T-helper 17 cell (primary cell): ENCODE measurements around the gene DDX27. TPM values are rescaled to one million over a fixed set of nuclear protein-coding genes. Genes with fewer than 3 reads are reported as not detected.
A peak's percentile ranks its signal among the peaks of the same experiment; 100 is the strongest.
"Not testable (repeated sequence)": the region's sequence is repeated elsewhere in the genome, so short reads cannot be mapped to it uniquely, and the experiment has no call there.

Experiments used
- ATAC-seq: fragments of 150-1000 bp; cut with Tn5 transposase; 2 replicates; pipeline ENCODE4 v1.10.0; 2021; ENCODE audit warnings: mild to moderate bottlenecking, moderate library complexity
- DNase-seq, 3 donors: peaks; one replicate each; pipeline versions ENCODE4 v3.0.0 to v3.0.0-alpha.2; 2020 to 2021
- H3K9me3 ChIP-seq: one replicate; pipeline ENCODE4 v1.7.0; 2013; ENCODE audit warnings: low read length, mild to moderate bottlenecking; ENCODE audit not compliant: control insufficient read depth, poor library complexity, severe bottlenecking
- H3K27ac Mint-ChIP-seq: one replicate; pipeline ENCODE4 v1.8.0; 2022; ENCODE audit warnings: mild to moderate bottlenecking, moderate library complexity, mixed read lengths
- H3K27me3 Mint-ChIP-seq: one replicate; pipeline ENCODE4 v1.8.0; 2022; ENCODE audit warnings: mixed read lengths
- H3K36me3 Mint-ChIP-seq: one replicate; pipeline ENCODE4 v1.8.0; 2022; ENCODE audit warnings: low read depth, mixed read lengths
- H3K4me1 Mint-ChIP-seq: one replicate; pipeline ENCODE4 v1.8.0; 2022; ENCODE audit warnings: mild to moderate bottlenecking, mixed read lengths
- H3K4me3 Mint-ChIP-seq: one replicate; pipeline ENCODE4 v1.8.0; 2022; ENCODE audit warnings: mild to moderate bottlenecking, moderate library complexity, mixed read lengths
- total RNA-seq, 4 donors: library from RNA in 2 of 4; stranded (reverse) in 2 of 4; gene quantifications; one replicate each; pipeline ENCODE4 v1.2.3 and lab custom pipeline; 2022 to 2026

DDX27 gene, protein sequence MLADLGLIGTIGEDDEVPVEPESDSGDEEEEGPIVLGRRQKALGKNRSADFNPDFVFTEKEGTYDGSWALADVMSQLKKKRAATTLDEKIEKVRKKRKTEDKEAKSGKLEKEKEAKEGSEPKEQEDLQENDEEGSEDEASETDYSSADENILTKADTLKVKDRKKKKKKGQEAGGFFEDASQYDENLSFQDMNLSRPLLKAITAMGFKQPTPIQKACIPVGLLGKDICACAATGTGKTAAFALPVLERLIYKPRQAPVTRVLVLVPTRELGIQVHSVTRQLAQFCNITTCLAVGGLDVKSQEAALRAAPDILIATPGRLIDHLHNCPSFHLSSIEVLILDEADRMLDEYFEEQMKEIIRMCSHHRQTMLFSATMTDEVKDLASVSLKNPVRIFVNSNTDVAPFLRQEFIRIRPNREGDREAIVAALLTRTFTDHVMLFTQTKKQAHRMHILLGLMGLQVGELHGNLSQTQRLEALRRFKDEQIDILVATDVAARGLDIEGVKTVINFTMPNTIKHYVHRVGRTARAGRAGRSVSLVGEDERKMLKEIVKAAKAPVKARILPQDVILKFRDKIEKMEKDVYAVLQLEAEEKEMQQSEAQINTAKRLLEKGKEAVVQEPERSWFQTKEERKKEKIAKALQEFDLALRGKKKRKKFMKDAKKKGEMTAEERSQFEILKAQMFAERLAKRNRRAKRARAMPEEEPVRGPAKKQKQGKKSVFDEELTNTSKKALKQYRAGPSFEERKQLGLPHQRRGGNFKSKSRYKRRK
- total RNA-seq (10 to 100 TPM; 84.1 to 87.5 TPM), total RNA-seq (lab: John Stamatoyannopoulos, UW) (137 to 158 reads per million in 2 donors)

DNA sequence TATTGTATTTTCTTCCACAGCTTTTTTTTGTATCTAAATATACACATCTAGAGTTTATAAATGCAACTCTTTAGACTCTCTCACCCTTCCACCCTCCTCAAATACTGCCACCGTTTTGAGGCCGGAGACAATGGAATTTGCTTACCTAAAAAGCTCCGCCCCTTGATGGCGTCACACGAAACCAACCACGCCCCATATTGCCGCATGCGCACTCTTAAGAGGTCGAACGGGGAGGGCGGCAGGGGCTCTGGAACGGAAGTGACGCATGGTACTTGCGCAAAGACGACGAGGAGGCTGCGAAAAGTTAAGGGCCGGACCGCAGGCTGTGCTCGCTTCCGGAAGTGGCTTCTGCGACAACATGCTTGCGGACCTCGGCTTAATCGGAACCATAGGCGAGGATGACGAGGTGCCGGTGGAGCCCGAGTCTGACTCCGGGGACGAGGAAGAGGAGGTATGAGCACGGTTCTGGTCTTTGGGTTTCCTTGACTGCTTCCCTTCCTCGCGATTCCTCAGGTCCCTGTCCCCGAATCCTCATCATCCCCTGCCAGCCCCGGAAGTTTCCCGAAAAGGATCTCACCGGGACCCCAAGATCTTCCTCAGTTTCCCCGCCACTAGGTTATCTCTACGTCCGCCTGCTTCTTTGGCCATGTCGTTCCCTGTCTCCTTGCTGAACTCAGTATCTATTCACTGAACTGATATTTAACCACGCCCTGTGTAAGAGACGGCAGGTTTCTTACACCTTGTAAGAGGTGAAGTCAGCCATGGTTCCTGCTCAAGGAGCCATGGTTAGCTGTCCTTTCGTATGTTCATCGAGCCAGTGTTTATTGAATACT lies at the start of gene DDX27:
Gene DDX27, plus strand, starts transcription at position 326 of the 833 bp plus-strand sequence. Its CDS starts 33 bp downstream, at position 359.
- DNase-seq = peak; percentile 86 to 94 (median 92)
- peaks cover 6% of the 10 kb centered on the region for H3K36me3 Mint-ChIP-seq
- peak; percentile 90 for ATAC-seq

DNA sequence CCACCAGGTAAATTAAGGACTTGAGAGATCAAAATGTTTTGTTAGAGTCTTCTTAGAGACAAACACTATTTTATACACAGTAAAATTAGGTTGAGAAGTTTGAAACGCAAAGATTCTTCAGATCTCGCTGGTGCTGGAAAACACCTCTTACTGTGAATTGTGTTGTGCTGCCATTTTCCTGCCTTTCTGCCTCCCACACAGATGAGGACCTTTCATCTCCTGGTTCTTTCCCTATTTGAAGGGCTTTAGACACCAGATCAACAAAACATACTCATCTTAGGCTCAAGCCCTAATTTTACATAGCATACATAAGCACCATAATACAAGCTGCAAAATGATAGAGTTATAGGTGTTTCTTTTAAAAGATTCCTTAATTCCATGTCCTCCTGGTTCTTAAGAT lies 49.7 kb upstream of the DDX27 start:
- Mint-ChIP-seq H3K36me3 (peaks cover 3% of the 10 kb centered on the region), H3K27ac (peak overlapping the region; percentile 89), H3K27me3 (no peaks in the 10 kb centered on the region), H3K4me1 (peaks cover 42% of the 10 kb centered on the region), H3K4me3 (no peak overlapping the region)
- H3K9me3 ChIP-seq = no peaks in the 10 kb centered on the region
- DNase-seq = no peak
- peak; percentile 35 for ATAC-seq

More for the DNA sequence above, at the start of gene DDX27:
- Mint-ChIP-seq H3K4me1 (peaks cover 22% of the 10 kb centered on the region), H3K27me3 (no peaks in the 10 kb centered on the region), H3K4me3 (peak within 1 kb of the TSS; percentile 98), H3K27ac (peak within 1 kb of the TSS; percentile 99)
- H3K9me3 ChIP-seq = no peaks in the 10 kb centered on the region

DNA sequence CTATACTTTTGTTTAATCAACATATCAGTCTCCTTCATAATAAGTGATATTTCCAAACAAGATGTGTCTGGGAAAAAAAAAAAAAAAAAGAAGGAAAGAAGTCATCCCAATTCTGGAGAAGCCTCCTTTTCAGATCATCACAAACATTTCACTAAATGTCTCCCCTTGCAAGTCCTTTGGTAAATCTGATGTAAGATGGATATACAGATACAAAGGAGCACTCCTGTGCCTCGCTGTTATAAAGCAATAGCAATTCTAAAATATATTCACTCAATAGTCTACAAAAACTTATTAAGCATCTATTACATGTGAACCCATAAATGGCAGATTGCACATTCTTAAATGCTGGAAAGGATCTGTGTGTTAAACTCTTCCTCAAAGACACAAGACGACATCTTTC lies 48.5 kb upstream of the DDX27 start:
- no peaks in the 10 kb centered on the region for H3K9me3 ChIP-seq
- no peaks in the 10 kb centered on the region for H3K27me3 Mint-ChIP-seq
- ATAC-seq (no peak), DNase-seq (no peak)
- peaks cover 40% of the 10 kb centered on the region for H3K4me1 Mint-ChIP-seq
- H3K36me3 Mint-ChIP-seq = peaks cover 2% of the 10 kb centered on the region
- peak overlapping the region; percentile 89 for H3K27ac Mint-ChIP-seq
- no peak overlapping the region for H3K4me3 Mint-ChIP-seq

DNA sequence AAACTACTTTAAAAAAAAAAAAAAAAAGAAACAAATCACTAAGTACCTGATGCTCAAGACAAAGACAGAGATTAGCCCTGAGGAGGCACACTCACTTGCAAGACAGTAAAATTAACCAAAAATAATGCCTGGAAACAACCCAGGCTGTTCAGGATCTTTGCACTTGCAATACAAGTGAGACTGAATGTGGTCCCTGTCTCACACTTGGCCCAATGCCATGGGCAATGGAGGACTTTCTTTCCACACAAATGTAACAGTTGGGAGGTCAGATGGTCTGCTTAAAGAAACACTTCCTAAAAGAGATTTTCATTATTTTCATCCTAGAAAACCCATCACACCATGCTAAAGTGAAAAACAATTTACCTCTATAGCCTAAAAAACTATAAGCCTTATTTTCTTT lies 47.3 kb upstream of the DDX27 start:
- H3K27ac Mint-ChIP-seq = peak overlapping the region; percentile 27
- DNase-seq = no peak
- H3K4me1 Mint-ChIP-seq = peaks cover 29% of the 10 kb centered on the region
- H3K27me3 Mint-ChIP-seq = no peaks in the 10 kb centered on the region
- ATAC-seq = no peak
- H3K9me3 ChIP-seq = no peaks in the 10 kb centered on the region
- H3K36me3 Mint-ChIP-seq = no peaks in the 10 kb centered on the region
- no peak overlapping the region for H3K4me3 Mint-ChIP-seq

DNA sequence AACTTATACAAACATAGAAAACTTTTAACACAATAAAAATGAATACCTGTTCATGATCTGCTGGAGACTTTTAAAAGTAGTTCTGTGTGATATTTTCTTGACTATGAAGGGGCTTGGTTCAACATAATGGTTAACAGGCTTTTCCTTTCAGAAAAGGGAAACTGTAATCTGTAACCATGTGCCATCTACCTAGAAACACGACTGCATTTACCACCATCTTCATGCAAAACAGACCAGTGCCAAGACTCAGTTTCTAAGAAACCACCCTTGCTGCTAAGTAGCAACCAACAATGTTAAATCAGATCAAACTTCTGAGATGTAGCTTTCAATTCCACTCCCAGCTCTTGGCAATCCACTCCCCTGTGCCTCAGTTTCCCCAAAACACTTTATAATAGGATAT lies 46.8 kb upstream of the DDX27 start:
- H3K9me3 ChIP-seq = no peaks in the 10 kb centered on the region
- H3K36me3 Mint-ChIP-seq = no peaks in the 10 kb centered on the region
- no peak overlapping the region for H3K4me3 Mint-ChIP-seq
- H3K27me3 Mint-ChIP-seq = no peaks in the 10 kb centered on the region
- no peak overlapping the region for H3K27ac Mint-ChIP-seq
- DNase-seq (no peak), ATAC-seq (no peak)
- H3K4me1 Mint-ChIP-seq = peaks cover 26% of the 10 kb centered on the region

DNA sequence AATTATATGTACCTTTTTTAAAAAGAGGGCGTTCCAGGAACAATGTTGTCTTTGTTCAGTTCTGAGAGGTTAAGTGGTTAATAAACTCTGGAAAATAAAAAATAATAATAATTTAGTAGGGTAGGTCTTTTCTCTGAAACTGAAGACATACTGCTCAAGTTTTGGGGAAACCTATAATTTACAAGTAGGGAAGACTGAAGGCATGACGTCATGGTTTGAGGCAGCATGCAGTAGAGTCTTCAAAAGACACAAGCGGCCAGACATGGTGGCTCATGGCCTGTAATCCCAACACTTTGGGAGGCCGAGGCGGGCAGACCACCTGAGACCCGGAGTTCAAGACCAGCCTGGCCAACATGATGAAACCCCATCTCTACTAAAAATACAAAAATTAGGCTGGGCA lies 45.0 kb upstream of the DDX27 start:
- no peaks in the 10 kb centered on the region for H3K27me3 Mint-ChIP-seq
- no peak for DNase-seq
- no peak overlapping the region for H3K4me3 Mint-ChIP-seq
- no peaks in the 10 kb centered on the region for H3K36me3 Mint-ChIP-seq
- H3K27ac Mint-ChIP-seq = no peak overlapping the region
- no peaks in the 10 kb centered on the region for H3K9me3 ChIP-seq
- peaks cover 20% of the 10 kb centered on the region for H3K4me1 Mint-ChIP-seq
- ATAC-seq = no peak

DNA sequence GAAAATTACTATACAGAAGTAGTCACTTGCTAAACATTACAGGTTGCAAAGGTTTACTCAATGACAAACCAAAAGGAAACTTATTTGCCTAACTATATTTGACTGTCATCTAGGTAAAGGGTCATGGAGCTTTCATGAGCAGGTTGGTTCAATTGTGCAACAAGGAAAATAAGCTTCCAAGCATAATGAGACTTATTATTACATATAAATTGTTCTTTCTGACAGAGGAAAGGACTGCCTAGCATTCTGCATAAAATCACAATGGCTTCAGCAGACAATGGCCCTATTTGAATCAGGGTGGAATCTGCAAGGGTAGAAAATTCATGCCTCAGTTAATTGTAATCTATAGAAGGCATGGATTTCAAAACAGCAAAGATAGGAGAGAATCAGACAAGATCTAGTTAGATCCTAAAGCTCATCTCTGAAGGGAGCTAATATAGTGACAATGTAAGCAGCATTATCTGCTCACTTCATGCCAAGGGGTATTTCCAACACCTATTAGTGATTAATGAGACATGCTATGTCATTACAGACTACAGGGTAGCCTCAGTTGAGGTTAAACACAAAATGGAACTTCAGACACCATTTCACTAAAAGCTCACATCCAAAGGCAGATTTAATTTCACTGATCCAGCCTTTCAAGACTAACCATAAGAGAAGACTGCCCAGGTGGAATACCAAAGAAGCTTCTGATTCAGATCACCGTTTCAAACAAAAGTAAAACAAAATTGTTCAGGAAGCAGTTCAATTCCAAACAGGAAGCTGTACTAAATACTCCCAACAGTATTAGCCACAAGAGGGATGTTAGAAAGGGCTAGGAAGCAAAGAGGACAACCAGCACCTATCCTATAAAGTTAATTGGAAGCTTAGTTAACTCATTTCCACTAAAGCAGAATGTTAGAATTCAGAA lies 39.6 kb upstream of the DDX27 start:
- no peaks in the 10 kb centered on the region for H3K9me3 ChIP-seq
- ATAC-seq (peak; percentile 70), DNase-seq (no peak)
- Mint-ChIP-seq H3K27me3 (no peaks in the 10 kb centered on the region), H3K27ac (peak overlapping the region; percentile 56), H3K4me3 (peak overlapping the region; percentile 62), H3K36me3 (no peaks in the 10 kb centered on the region), H3K4me1 (peaks cover 35% of the 10 kb centered on the region)

DNA sequence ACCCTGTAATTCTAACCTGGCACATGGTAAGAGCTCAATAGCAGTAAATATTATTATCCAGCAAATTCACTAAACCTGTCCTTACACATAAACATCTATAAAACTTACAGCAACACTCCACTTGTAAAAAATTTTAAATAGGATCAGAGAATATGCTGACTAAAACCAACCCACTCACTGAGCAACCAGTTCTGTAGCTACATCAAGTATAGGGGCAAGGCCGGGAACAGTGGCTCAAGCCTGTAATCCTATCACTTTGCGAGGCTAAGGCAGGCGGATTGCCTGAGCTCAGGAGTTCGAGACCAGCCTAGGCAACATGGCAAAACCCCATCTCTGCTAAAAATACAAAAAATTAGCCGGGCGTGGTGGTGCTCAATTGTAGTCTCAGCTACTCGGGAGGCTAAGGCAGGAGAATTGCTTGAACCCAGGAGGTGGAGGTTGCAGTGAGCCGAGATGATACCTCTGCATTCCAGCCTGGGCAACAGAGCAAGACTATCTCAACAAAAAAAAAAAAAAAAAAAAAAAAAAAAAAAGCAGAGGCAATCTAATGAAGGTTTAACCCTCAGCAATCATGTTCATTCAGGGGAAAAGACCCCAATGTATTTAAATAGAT lies 37.8 kb upstream of the DDX27 start:
- no peaks in the 10 kb centered on the region for H3K9me3 ChIP-seq
- DNase-seq = no peak
- H3K4me3 Mint-ChIP-seq = no peak overlapping the region
- no peaks in the 10 kb centered on the region for H3K36me3 Mint-ChIP-seq
- peaks cover 45% of the 10 kb centered on the region for H3K4me1 Mint-ChIP-seq
- ATAC-seq = no peak
- no peaks in the 10 kb centered on the region for H3K27me3 Mint-ChIP-seq
- no peak overlapping the region for H3K27ac Mint-ChIP-seq

DNA sequence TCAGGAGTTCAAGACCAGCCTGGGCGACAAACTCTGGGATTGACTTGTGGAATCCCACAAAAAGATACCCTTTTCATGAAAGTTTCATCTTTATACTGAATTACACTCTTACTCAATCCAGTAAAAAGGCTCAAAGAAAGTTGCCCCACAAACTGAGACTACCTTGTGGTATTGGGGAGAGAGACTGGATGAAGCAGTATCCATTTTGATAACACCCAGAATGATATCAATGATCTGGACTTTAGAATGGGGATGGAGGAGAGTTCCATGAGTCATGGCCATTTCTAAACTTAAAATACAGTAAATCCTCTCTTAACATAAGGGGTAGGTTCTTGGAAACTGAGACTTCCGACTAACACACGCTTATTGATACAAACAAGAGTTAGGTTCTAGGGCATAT lies 35.8 kb upstream of the DDX27 start:
- DNase-seq (no peak), ATAC-seq (no peak)
- Mint-ChIP-seq H3K4me3 (no peak overlapping the region), H3K27ac (no peak overlapping the region), H3K36me3 (no peaks in the 10 kb centered on the region), H3K4me1 (peaks cover 50% of the 10 kb centered on the region), H3K27me3 (no peaks in the 10 kb centered on the region)
- no peaks in the 10 kb centered on the region for H3K9me3 ChIP-seq

DNA sequence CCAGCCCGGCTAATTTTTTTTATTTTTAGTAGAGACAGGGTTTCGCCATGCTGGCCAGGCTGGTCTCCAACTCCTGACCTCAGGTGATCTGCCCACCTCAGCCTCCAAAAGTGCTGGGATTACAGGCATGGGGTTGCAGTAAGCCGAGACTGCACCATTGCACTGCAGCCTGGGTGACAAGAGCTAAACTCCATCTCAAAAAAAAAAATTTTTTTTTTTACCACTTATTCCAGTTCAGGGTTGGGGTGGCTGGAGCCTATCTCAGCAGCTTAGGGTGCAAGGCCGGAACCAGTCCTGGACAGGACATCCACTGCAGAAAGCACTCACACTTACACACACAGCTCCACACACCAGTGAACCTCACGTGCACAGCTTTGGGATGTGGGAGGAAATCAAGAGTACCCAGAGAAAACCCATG lies 35.1 kb upstream of the DDX27 start:
- H3K27ac Mint-ChIP-seq = peak overlapping the region; percentile 27
- not testable (repeated sequence) for DNase-seq, ATAC-seq, H3K36me3 Mint-ChIP-seq, H3K4me3 Mint-ChIP-seq, H3K27me3 Mint-ChIP-seq, H3K9me3 ChIP-seq
- peaks cover 52% of the 10 kb centered on the region for H3K4me1 Mint-ChIP-seq

DNA sequence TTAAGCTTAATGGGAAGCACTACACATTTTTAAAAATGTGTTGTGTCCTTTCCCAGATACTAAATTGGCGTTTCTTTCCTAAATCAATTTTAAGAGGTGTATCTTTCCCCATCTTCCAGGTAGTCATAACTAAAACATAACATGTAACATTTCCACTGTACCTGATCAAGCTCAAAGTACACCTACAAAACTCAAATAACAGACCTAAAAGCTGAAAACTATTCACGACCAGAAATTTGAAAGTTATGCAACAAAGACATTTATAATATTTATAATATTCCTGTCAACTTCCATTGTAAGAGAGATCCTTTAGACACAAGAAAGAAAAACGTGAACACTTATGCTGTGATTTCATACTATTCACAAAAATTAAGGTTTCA lies 34.5 kb upstream of the DDX27 start:
- DNase-seq (no peak), ATAC-seq (no peak)
- Mint-ChIP-seq H3K36me3 (no peaks in the 10 kb centered on the region), H3K27ac (peak overlapping the region; percentile 27), H3K4me3 (no peak overlapping the region), H3K27me3 (peaks cover 1% of the 10 kb centered on the region), H3K4me1 (peaks cover 50% of the 10 kb centered on the region)
- H3K9me3 ChIP-seq = no peaks in the 10 kb centered on the region
